Endothelial cell of umbilical vein (primary cell): ENCODE measurements around the gene EEFSEC.

Source experiments
- CTCF ChIP-seq, 2 donors: IDR thresholded peaks; 1 replicate in 1 of 2; 2 replicates in 1 of 2; pipeline ENCODE4 v1.5.1; 2011; ENCODE audit warnings: low read length in 2 of 2, mild to moderate bottlenecking in 2 of 2, moderate library complexity in 2 of 2, control low read depth in 1 of 2, inconsistent platforms in 1 of 2, low read depth in 1 of 2; ENCODE audit not compliant: insufficient read depth in 1 of 2; ENCODE audit errors: extremely low read depth in 1 of 2
- EZH2 ChIP-seq: IDR thresholded peaks from 2 replicates; pipeline ENCODE4 v1.6.1; 2012; ENCODE audit warnings: borderline replicate concordance, low read depth, mild to moderate bottlenecking, moderate library complexity, low read length, inconsistent platforms; ENCODE audit not compliant: severe bottlenecking
- POLR2A ChIP-seq: IDR thresholded peaks from 2 replicates; pipeline ENCODE4 v1.6.1; 2012; ENCODE audit warnings: low read depth, mild to moderate bottlenecking, control low read depth, low read length

- TF ChIP-seq POLR2A (no peak), EZH2 (no peak), CTCF (IDR thresholded peaks at IDR 0.05; ENCODE audit: extremely low read depth in 1 of 2, insufficient read depth in 1 of 2, low read depth in 1 of 2, low read length in 2 of 2) (no peak)
Observed at GRCh38 chr3:128260275-128260674, 107.0 kb downstream of the EEFSEC start.
